ENCODE results near the gene EIF4G3.

Gene EIF4G3

DNA sequence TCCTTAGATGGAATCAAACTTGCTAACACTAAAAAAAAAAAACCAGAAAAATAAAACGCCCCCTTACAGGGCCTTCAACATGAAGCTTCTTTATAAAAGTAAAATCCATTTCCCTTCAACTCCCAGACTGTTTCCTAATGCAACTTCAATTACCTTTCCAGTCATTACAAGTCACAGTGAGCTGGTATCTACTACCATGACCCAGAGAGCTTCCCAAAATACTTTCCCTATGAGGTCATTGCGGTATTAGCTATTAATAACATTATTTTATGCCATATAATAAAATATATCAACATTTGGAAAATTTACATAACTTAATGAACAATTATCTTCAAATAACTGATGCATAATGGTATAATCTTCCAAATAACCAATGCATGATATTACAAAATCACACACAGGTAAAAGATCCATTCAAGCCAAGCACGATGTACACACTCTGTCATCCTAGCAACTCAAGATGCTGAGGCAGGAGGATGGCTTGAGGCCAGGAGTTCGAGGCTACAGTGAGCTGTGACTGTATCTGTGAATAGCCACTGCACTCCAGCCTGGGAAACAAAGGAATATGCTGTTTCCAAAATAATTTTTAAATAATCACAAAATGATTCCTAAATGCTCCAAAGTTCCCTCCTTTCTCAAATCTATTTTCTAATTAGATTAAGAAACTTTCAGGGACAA, 24.1 kb downstream of the EIF4G3 start:
- Histone ChIP-seq H3K9me2 (replicated peaks; ENCODE audit: control insufficient read depth, low read length) (no peaks in the 10 kb centered on the region), H4K20me1 (ENCODE audit: control insufficient read depth, insufficient read depth, low read depth, low read length) (peaks cover 9% of the 10 kb centered on the region; the same call in 1 of the 2 replicates), H3F3A (ENCODE audit: control insufficient read depth, insufficient read depth) (no peaks in the 10 kb centered on the region), H3K79me2 (ENCODE audit: control insufficient read depth, low read length) (peaks cover 82% of the 10 kb centered on the region), H3K27ac (ENCODE audit: low read depth, low read length) (no peak overlapping the region), H3K4me3 (ENCODE audit: low read length) (no peak overlapping the region), H3K27me3 (ENCODE audit: control insufficient read depth, low read length) (no peaks in the 10 kb centered on the region), H3K4me2 (ENCODE audit: low read length) (no peak overlapping the region), H3K36me3 (ENCODE audit: control insufficient read depth, low read length) (peaks cover 45% of the 10 kb centered on the region), H3K9me3 (ENCODE audit: control insufficient read depth, insufficient read depth, low read length) (no peaks in the 10 kb centered on the region), H3K4me1 (ENCODE audit: control insufficient read depth, low read length) (no peaks in the 10 kb centered on the region)
- TF ChIP-seq EZH2phosphoT487 (IDR thresholded peaks at IDR 0.05; ENCODE audit: borderline replicate concordance, low read length), result no peak
- TF ChIP-seq, protein P1, sequence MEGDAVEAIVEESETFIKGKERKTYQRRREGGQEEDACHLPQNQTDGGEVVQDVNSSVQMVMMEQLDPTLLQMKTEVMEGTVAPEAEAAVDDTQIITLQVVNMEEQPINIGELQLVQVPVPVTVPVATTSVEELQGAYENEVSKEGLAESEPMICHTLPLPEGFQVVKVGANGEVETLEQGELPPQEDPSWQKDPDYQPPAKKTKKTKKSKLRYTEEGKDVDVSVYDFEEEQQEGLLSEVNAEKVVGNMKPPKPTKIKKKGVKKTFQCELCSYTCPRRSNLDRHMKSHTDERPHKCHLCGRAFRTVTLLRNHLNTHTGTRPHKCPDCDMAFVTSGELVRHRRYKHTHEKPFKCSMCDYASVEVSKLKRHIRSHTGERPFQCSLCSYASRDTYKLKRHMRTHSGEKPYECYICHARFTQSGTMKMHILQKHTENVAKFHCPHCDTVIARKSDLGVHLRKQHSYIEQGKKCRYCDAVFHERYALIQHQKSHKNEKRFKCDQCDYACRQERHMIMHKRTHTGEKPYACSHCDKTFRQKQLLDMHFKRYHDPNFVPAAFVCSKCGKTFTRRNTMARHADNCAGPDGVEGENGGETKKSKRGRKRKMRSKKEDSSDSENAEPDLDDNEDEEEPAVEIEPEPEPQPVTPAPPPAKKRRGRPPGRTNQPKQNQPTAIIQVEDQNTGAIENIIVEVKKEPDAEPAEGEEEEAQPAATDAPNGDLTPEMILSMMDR (IDR thresholded peaks at IDR 0.05; ENCODE audit: low read depth, low read length, poor library complexity, severe bottlenecking), result no peak

DNA sequence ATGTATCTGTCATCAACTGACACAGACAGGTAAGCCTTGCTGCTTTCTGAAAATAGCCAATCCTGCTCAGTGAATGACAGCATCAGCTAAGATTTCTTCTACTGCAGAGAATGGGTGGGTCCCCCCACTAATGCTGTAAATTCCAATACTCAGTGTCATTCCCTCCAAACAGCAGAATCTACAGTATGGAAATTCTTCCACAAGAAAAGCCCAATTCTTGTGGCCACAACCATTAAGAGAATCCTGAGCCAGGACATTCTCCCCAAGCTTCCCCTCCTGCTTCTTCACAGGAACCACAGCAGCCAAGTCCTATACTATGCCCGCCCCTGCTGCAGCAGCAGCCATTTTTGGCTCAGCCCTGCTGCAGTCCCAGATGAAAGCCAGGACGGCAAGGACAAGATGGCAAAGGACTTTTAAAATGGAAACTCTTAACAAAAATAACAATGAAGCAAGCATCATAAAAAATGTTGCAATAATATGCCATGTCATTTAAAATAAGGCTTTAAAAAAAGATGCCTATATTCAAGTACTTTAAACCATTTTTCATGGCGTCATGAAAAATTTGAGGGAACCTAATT, 26.8 kb downstream of the EIF4G3 start:
- Histone ChIP-seq H3K4me3 (ENCODE audit: low read length) (no peak overlapping the region), H3F3A (ENCODE audit: control insufficient read depth, insufficient read depth) (no peaks in the 10 kb centered on the region), H3K27me3 (ENCODE audit: control insufficient read depth, low read length) (no peaks in the 10 kb centered on the region), H3K27ac (ENCODE audit: low read depth, low read length) (no peak overlapping the region), H4K20me1 (ENCODE audit: control insufficient read depth, insufficient read depth, low read depth, low read length) (peaks cover 9% of the 10 kb centered on the region; the same call in 1 of the 2 replicates), H3K9me3 (ENCODE audit: control insufficient read depth, insufficient read depth, low read length) (no peaks in the 10 kb centered on the region), H3K4me1 (ENCODE audit: control insufficient read depth, low read length) (no peaks in the 10 kb centered on the region), H3K4me2 (ENCODE audit: low read length) (no peak overlapping the region), H3K36me3 (ENCODE audit: control insufficient read depth, low read length) (peaks cover 53% of the 10 kb centered on the region), H3K9me2 (replicated peaks; ENCODE audit: control insufficient read depth, low read length) (no peaks in the 10 kb centered on the region), H3K79me2 (ENCODE audit: control insufficient read depth, low read length) (peaks cover 75% of the 10 kb centered on the region)
- TF ChIP-seq, protein P1 (IDR thresholded peaks at IDR 0.05; ENCODE audit: low read depth, low read length, poor library complexity, severe bottlenecking), result no peak
- no peak for TF ChIP-seq EZH2phosphoT487 (IDR thresholded peaks at IDR 0.05; ENCODE audit: borderline replicate concordance, low read length)

DNA sequence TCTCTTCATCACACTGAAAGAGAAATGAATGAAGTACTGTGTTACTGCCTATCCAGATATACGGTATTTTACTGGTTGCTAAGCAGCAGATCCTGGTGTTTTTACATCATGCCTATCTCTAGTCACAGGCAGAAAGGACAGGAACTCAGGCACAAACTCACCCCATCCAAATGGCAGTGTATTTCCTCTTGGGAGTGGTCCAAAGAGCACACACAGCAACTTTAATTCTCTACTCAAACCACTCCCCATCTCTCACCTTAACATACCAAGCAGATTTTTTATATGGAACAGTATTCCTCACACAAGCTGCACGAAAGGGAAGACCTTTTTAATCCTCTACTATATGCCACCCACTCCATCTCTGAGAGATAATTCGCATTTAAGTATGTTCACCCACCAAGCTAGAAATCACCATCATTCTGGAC, 27.3 kb downstream of the EIF4G3 start:
- no peaks in the 10 kb centered on the region for H3F3A ChIP-seq (ENCODE audit: control insufficient read depth, insufficient read depth)
- H3K36me3 ChIP-seq (ENCODE audit: control insufficient read depth, low read length), result peaks cover 51% of the 10 kb centered on the region
- H3K4me3 ChIP-seq (ENCODE audit: low read length), result no peak overlapping the region
- no peak overlapping the region for H3K4me2 ChIP-seq (ENCODE audit: low read length)
- H3K79me2 ChIP-seq (ENCODE audit: control insufficient read depth, low read length), result peaks cover 74% of the 10 kb centered on the region
- H3K9me3 ChIP-seq (ENCODE audit: control insufficient read depth, insufficient read depth, low read length), result no peaks in the 10 kb centered on the region
- no peaks in the 10 kb centered on the region for H3K27me3 ChIP-seq (ENCODE audit: control insufficient read depth, low read length)
- peaks cover 9% of the 10 kb centered on the region; the same call in 1 of the 2 replicates for H4K20me1 ChIP-seq (ENCODE audit: control insufficient read depth, insufficient read depth, low read depth, low read length)
- no peaks in the 10 kb centered on the region for H3K4me1 ChIP-seq (ENCODE audit: control insufficient read depth, low read length)
- H3K9me2 ChIP-seq (replicated peaks; ENCODE audit: control insufficient read depth, low read length), result no peaks in the 10 kb centered on the region
- no peak overlapping the region for H3K27ac ChIP-seq (ENCODE audit: low read depth, low read length)
- TF ChIP-seq, protein P1 (IDR thresholded peaks at IDR 0.05; ENCODE audit: low read depth, low read length, poor library complexity, severe bottlenecking), result no peak
- TF ChIP-seq EZH2phosphoT487 (IDR thresholded peaks at IDR 0.05; ENCODE audit: borderline replicate concordance, low read length), result no peak
